ENCODE results near the gene ATAD3B. TPM values are rescaled to one million over a fixed set of nuclear protein-coding genes. Genes with fewer than 3 reads are reported as not detected.
"Not testable (repeated sequence)": the region's sequence is repeated elsewhere in the genome, so short reads cannot be mapped to it uniquely, and the experiment has no call there.

The ATAD3B gene
- total RNA-seq, 1 experiment from 2014 or later, result 63.6 TPM

DNA sequence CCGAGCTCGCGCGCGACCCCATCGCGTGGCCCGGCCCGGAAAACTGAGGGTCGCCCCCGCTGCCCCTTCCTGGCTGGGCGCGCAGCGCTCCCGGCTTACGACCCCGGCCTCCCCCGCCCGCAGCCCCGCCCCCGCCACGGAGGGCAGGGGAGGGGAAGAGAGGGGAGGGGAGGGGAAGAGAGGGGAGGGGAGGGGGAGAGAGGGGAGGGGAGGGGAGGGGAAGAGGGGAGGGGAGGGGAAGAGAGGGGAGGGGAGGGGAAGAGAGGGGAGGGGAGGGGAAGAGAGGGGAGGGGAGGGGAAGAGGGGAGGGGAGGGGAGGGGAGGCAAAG is 43.8 kb upstream of the ATAD3B start:
- ATAC-seq (no peak), DNase-seq (ENCODE audit: low spot score) (no peak)
- no peak overlapping the region for H3K4me3 Mint-ChIP-seq
- no peak overlapping the region for H3K27ac Mint-ChIP-seq
- TF ChIP-seq, protein P1, sequence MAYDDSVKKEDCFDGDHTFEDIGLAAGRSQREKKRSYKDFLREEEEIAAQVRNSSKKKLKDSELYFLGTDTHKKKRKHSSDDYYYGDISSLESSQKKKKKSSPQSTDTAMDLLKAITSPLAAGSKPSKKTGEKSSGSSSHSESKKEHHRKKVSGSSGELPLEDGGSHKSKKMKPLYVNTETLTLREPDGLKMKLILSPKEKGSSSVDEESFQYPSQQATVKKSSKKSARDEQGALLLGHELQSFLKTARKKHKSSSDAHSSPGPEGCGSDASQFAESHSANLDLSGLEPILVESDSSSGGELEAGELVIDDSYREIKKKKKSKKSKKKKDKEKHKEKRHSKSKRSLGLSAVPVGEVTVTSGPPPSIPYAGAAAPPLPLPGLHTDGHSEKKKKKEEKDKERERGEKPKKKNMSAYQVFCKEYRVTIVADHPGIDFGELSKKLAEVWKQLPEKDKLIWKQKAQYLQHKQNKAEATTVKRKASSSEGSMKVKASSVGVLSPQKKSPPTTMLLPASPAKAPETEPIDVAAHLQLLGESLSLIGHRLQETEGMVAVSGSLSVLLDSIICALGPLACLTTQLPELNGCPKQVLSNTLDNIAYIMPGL (CRISPR knock-in tag; IDR thresholded peaks at IDR 0.05), result no peak
- TF ChIP-seq NR2C2 (CRISPR knock-in tag; IDR thresholded peaks at IDR 0.05) (no peak), FOXP1 (CRISPR knock-in tag; IDR thresholded peaks at IDR 0.05; ENCODE audit: borderline replicate concordance) (no peak), GTF2I (CRISPR knock-in tag; conservative IDR thresholded peaks at IDR 0.05) (no peak), TP53 (CRISPR knock-in tag; IDR thresholded peaks at IDR 0.05) (no peak)
- ChIA-PET POLR2A (no interaction called here), CTCF (interaction anchor here (1.4 kb wide), 1 partner anchor 14 kb away, joined by 4 read pairs; no protein-coding TSS in a partner anchor)
- H3K9me3 Mint-ChIP-seq, result no peaks in the 10 kb centered on the region
- peaks cover 36% of the 10 kb centered on the region for H3K4me1 Mint-ChIP-seq
- no peaks in the 10 kb centered on the region for H3K36me3 Mint-ChIP-seq
- H3K27me3 Mint-ChIP-seq (ENCODE audit: low read depth), result no peaks in the 10 kb centered on the region

DNA sequence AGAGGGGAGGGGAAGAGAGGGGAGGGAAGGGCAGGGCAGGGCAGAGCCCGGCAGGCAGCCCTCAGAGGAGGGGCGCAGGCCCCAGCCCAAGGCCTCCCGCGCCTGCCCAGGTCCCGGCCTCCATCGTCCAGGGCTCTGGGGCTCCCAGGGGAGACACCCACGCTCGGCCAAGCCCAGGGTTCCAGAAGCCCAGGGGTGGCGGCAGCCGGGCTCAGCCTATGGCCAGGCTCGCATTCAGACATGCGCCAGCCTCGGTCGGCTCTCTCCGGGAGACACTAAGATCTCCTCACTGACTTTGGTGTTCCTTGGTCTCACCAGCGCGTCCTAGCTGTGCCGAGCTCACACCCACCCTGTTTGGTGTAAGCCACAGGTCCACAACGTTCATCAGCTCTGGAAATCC is 43.4 kb upstream of the ATAD3B start:
- CTCF ChIA-PET, result interaction anchor here (1.2 to 1.4 kb wide), 2 partner anchors 13 to 26 kb away, joined by 3 to 4 read pairs; no protein-coding TSS in a partner anchor
- Mint-ChIP-seq H3K4me1 (peaks cover 35% of the 10 kb centered on the region), H3K4me3 (peak overlapping the region; percentile 54), H3K27ac (peak overlapping the region; percentile 13; the same call in 1 of the 2 replicates), H3K27me3 (ENCODE audit: low read depth) (no peaks in the 10 kb centered on the region), H3K9me3 (no peaks in the 10 kb centered on the region), H3K36me3 (no peaks in the 10 kb centered on the region)
- TF ChIP-seq ZNF263 (CRISPR knock-in tag; IDR thresholded peaks at IDR 0.05; ENCODE audit: low read depth), result no peak
- TF ChIP-seq, protein P2, sequence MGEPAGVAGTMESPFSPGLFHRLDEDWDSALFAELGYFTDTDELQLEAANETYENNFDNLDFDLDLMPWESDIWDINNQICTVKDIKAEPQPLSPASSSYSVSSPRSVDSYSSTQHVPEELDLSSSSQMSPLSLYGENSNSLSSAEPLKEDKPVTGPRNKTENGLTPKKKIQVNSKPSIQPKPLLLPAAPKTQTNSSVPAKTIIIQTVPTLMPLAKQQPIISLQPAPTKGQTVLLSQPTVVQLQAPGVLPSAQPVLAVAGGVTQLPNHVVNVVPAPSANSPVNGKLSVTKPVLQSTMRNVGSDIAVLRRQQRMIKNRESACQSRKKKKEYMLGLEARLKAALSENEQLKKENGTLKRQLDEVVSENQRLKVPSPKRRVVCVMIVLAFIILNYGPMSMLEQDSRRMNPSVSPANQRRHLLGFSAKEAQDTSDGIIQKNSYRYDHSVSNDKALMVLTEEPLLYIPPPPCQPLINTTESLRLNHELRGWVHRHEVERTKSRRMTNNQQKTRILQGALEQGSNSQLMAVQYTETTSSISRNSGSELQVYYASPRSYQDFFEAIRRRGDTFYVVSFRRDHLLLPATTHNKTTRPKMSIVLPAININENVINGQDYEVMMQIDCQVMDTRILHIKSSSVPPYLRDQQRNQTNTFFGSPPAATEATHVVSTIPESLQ (CRISPR knock-in tag; IDR thresholded peaks at IDR 0.05), result no peak
- no peak for TF ChIP-seq NFATC4 (CRISPR knock-in tag; IDR thresholded peaks at IDR 0.05)
- TF ChIP-seq, protein P3, sequence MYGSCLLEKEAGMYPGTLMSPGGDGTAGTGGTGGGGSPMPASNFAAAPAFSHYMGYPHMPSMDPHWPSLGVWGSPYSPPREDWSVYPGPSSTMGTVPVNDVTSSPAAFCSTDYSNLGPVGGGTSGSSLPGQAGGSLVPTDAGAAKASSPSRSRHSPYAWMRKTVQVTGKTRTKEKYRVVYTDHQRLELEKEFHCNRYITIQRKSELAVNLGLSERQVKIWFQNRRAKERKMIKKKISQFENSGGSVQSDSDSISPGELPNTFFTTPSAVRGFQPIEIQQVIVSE (CRISPR knock-in tag; IDR thresholded peaks at IDR 0.05; ENCODE audit: borderline replicate concordance), result no peak
- no peak for TF ChIP-seq TEAD4 (CRISPR knock-in tag; IDR thresholded peaks at IDR 0.05)
- TF ChIP-seq, protein P4, sequence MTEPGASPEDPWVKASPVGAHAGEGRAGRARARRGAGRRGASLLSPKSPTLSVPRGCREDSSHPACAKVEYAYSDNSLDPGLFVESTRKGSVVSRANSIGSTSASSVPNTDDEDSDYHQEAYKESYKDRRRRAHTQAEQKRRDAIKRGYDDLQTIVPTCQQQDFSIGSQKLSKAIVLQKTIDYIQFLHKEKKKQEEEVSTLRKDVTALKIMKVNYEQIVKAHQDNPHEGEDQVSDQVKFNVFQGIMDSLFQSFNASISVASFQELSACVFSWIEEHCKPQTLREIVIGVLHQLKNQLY (CRISPR knock-in tag; IDR thresholded peaks at IDR 0.05), result no peak
- TF ChIP-seq SP1 (CRISPR knock-in tag; conservative IDR thresholded peaks at IDR 0.05), result no peak
- TF ChIP-seq, protein P5, sequence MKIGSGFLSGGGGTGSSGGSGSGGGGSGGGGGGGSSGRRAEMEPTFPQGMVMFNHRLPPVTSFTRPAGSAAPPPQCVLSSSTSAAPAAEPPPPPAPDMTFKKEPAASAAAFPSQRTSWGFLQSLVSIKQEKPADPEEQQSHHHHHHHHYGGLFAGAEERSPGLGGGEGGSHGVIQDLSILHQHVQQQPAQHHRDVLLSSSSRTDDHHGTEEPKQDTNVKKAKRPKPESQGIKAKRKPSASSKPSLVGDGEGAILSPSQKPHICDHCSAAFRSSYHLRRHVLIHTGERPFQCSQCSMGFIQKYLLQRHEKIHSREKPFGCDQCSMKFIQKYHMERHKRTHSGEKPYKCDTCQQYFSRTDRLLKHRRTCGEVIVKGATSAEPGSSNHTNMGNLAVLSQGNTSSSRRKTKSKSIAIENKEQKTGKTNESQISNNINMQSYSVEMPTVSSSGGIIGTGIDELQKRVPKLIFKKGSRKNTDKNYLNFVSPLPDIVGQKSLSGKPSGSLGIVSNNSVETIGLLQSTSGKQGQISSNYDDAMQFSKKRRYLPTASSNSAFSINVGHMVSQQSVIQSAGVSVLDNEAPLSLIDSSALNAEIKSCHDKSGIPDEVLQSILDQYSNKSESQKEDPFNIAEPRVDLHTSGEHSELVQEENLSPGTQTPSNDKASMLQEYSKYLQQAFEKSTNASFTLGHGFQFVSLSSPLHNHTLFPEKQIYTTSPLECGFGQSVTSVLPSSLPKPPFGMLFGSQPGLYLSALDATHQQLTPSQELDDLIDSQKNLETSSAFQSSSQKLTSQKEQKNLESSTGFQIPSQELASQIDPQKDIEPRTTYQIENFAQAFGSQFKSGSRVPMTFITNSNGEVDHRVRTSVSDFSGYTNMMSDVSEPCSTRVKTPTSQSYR (CRISPR knock-in tag; IDR thresholded peaks at IDR 0.05), result no peak
- TF ChIP-seq, protein P6, sequence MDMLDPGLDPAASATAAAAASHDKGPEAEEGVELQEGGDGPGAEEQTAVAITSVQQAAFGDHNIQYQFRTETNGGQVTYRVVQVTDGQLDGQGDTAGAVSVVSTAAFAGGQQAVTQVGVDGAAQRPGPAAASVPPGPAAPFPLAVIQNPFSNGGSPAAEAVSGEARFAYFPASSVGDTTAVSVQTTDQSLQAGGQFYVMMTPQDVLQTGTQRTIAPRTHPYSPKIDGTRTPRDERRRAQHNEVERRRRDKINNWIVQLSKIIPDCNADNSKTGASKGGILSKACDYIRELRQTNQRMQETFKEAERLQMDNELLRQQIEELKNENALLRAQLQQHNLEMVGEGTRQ (CRISPR knock-in tag; IDR thresholded peaks at IDR 0.05), result no peak
- TF ChIP-seq SMAD3 (CRISPR knock-in tag; IDR thresholded peaks at IDR 0.05; ENCODE audit: borderline replicate concordance), result no peak
- TF ChIP-seq, protein P7, sequence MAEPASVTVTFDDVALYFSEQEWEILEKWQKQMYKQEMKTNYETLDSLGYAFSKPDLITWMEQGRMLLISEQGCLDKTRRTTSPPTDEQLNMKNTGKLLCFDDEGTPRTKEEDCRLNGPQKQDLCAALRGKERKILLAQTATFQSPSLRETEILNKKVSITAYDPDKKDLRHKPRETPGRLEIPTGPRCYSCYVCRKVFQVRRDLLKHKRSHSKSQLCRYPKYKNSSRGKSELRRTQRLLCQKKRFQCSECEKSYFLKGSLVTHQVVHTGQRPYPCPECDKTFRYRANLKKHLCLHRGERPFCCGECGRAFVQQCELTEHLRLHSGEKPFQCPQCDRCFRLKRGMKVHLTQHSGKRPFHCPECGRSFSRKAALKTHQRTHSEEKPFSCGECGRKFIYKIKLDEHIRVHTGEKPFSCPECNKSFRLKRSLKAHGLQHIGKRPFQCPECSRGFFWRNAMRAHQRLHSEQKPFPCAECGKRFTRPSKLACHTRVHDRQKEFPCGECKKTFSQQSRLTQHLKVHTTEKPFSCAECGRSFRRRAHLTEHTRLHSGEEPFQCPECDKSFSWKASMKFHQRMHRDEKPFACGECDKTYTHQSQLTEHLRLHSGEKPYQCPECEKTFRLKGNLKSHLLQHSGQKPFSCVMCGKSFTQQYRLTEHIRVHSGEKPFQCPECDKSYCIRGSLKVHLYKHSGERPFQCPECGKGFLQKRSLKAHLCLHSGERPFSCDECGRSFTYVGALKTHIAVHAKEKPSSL (CRISPR knock-in tag; conservative IDR thresholded peaks at IDR 0.05), result no peak
- TF ChIP-seq CBFB (CRISPR knock-in tag; IDR thresholded peaks at IDR 0.05; ENCODE audit: low read depth), result no peak
- TF ChIP-seq TEAD1 (CRISPR knock-in tag; IDR thresholded peaks at IDR 0.05), result no peak
- ATAC-seq (no peak), DNase-seq (ENCODE audit: low spot score) (no peak)
- POLR2A ChIA-PET, result interaction anchor here (0.9 kb wide), 1 partner anchor 29 kb away, joined by 3 read pairs; the partner anchor contains the start of gene CCNL2

DNA sequence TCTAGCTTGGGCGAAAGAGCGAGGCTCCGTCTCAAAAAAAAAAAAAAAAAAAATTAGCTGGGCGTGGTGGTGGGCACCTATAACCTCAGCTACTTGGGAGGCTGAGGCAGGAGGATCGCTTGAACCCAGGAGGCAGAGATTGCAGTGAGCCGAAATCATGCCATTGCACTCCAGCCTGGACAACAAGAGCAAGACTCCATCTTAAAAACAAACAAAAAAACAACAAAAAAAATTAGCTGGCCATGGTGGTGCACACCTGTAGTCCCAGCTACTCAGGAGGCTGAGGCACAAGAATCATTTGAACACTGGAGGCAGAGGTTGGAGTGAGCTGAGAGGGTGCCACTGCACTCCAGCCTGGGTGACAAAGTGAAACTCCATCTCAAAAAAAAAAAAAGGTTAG is 42.6 kb upstream of the ATAD3B start:
- not testable (repeated sequence) for H3K27ac Mint-ChIP-seq; DNase-seq (ENCODE audit: low spot score); H3K27me3 Mint-ChIP-seq (ENCODE audit: low read depth); H3K9me3 Mint-ChIP-seq; ATAC-seq; H3K36me3 Mint-ChIP-seq
- Mint-ChIP-seq H3K4me3 (peak overlapping the region; percentile 3; the same call in 1 of the 2 replicates), H3K4me1 (peaks cover 37% of the 10 kb centered on the region)
- CTCF ChIA-PET, result interaction anchor here (0.7 to 1.4 kb wide), 3 partner anchors 9 to 27 kb away, joined by 3 to 4 read pairs (median 3); no protein-coding TSS in a partner anchor
- POLR2A ChIA-PET, result interaction anchor here (0.7 to 0.9 kb wide), 2 partner anchors 29 to 41 kb away, joined by 3 to 4 read pairs; partner anchors contain the start of gene CCNL2

Data from WTC11 (cell line).